ENCODE results near the gene HMG20B.

The HMG20B gene

DNA sequence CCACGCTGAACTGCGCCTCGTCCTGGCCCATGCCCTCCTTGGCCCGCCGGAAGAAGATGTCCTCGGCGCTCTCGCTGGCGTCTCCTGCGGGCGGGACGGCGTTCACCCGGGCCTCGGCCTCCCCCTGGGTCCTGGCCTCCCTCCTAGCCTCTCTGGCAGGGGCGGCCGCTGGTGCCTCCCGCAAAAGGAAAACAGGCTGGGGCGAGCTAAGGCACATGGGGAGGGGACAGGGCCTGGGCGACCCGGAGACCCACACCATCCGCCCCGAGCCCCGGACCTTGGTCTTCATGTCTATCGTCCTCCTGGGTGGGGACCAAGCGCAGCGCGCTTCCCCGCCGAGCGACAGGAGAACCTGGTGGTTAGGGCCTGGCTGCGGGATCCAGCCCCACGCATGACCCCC, 39.6 kb downstream of the HMG20B start:
- TF ChIP-seq, protein P1, sequence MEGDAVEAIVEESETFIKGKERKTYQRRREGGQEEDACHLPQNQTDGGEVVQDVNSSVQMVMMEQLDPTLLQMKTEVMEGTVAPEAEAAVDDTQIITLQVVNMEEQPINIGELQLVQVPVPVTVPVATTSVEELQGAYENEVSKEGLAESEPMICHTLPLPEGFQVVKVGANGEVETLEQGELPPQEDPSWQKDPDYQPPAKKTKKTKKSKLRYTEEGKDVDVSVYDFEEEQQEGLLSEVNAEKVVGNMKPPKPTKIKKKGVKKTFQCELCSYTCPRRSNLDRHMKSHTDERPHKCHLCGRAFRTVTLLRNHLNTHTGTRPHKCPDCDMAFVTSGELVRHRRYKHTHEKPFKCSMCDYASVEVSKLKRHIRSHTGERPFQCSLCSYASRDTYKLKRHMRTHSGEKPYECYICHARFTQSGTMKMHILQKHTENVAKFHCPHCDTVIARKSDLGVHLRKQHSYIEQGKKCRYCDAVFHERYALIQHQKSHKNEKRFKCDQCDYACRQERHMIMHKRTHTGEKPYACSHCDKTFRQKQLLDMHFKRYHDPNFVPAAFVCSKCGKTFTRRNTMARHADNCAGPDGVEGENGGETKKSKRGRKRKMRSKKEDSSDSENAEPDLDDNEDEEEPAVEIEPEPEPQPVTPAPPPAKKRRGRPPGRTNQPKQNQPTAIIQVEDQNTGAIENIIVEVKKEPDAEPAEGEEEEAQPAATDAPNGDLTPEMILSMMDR (IDR thresholded peaks at IDR 0.05), result no peak

DNA sequence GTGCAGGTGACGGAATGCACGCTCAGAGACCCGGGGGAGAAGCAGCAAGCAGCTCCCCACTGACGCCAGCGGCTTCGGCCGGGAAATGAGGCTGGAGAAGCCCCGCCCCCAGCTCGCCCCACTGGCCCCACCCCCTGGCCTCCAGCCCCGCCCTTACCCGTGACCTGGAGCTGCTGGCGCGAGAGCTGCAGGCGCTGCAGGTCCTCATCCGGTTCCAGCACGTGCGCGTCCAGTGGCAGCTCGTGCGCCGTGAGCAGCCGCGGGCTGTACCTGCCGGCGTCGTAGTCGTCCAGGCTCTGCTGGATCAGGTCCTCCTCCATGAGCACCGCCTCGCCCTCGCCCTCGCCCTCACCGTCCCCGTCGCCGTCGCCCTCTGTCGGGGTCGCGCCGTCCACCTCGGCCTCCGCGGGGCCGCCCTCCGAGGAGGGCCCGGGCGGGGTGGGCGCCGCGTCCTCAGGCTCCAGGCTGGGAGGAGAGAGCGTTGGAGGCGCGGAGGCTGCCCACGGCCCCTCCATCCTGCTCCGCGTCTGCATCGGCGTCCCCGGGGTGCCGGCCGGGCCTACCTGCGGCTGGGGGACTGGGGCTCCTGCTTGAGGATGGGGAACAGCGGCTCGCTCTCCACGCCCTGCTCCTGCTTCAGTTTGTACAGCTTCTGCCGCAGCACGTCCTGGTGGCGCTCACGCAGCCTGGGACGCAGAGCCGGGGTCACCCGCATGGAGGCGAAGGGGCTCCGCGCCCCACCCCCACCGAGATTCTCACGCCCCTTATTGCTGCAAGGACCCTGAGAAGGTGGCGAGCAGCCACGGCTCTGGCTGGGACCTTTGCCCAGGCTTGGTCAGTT, 40.4 kb downstream of the HMG20B start:
- TF ChIP-seq, protein P1 (IDR thresholded peaks at IDR 0.05), result no peak

DNA sequence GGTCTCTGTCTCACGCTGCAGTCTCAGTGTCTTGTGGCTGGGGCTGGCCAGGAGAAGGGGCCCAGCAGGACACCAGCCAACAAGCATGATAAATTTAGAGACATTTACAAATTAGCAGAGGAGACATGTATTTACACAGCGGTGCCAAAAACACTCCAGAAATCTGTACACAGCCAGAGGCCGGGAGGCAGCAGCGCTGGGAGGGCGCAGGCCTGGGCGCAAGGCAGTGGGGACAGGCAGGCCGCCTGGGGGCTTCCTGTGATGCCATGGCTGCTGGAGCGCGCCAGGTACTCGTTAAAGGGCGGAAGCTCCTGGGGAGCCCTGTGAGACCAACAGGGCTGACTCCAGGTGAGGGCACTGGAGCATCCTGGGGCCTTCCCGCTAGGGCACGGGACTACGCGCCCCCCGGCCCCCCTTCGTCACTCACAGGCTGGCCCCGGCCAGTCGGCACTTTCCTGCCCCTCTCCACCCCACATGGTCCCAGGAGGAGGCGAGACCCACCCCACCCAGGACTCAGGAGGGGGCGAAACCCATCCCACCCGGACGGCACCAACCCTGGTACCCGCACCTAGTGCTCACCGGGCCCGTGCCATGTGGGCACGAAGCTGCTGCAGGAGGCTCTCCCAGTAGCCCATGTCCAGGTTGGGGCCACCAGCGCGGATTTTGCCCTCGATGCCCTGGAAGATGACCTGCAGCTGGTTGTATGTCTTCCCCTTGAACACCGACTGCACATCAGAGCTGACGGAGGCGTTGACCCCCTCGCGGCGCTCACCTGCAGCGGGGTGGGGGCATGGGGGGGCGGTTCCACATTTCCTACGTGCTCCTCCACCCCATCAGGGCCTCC, 41.3 kb downstream of the HMG20B start:
- TF ChIP-seq, protein P1 (IDR thresholded peaks at IDR 0.05), result no peak

DNA sequence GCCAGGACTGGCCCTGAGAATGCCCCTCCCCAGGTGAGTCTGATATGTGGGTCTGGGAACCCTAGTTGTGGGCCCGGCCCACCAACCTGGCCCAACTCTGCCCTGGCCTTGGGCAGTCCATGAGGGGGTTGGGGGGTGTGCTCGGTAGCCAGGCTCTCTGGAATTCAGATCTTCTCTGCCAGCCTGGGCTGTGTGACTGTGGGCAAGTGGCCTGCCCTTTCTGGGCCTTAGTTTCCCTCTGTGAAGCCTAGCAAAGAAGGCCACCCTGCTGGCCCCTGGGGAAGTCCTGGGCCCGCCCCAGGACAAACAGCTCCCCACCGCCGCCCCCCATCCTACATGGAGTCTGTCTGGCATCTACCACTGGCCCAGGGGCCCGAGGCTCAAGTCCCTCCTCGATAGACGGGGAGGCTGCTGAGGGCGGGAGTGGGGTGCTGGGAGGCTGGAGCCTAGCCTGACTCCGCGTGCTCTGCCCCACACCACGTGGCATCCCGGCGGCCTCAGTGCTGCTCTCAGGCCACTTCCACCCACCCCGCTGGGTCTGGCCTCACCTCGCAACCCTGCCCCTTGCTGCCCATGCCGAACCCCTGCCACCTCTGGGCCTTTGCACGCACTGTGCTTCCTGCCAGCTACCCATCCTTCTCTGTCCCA, 42.2 kb downstream of the HMG20B start:
- TF ChIP-seq, protein P1 (IDR thresholded peaks at IDR 0.05), result no peak

DNA sequence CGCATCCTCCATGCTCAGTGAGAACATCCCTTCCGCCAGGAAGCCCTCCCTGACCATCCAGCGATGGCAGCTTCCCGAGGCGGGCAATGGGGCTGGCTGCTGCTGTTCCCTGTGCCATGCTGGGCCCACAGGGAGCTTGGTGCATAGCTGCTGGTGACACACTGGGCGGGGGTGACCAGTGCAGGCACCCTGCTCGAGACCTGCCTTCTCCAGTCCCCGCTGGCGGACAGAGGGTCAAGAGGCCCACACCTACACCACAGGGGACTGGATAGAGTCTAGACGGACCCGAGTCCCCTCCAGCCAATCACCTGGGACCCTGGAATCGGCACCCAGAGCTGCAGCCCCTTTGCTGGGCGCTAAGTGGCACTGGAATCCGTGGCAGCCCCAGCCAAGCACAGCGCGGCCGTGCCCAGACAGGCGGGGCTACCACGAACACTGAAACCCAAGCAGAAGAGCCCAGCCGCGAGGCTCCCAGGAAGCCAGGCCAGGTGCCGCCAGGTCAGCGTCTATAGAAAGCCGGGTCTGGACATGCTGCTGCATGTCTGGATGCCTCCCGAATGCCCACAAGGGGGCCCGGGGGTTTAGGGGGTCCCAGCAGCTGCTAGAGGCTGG, 42.9 kb downstream of the HMG20B start:
- TF ChIP-seq, protein P1 (IDR thresholded peaks at IDR 0.05), result no peak

DNA sequence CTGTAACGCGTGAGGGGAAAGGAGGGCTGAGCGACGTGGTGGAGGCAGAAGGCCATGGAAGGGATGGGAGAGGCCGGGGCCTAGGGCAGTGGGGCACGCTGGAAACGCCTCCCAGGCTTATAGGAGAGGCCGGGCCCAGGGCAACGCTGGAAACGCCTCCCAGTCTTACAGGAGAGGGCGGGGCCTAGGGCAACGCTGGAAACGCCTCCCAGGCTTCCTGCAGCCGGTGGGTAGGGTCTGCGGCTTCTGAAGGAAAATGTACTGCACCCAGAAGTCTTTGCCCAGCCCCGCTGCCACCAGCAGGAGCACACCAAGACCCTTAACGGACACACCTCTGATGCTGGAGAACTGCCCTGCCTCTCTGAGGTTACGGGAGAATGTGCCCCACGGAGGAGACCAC, 44.7 kb downstream of the HMG20B start:
- TF ChIP-seq, protein P1 (IDR thresholded peaks at IDR 0.05), result no peak

Measured in LNCAP (cell line).